ENCODE data around the gene ST7. TPM values are rescaled to one million over a fixed set of nuclear protein-coding genes. Genes with fewer than 3 reads are reported as not detected.

ST7 gene
- total and polyA plus RNA-seq, 2 experiments from 2014 or later = 9.9 to 18.3 TPM

DNA sequence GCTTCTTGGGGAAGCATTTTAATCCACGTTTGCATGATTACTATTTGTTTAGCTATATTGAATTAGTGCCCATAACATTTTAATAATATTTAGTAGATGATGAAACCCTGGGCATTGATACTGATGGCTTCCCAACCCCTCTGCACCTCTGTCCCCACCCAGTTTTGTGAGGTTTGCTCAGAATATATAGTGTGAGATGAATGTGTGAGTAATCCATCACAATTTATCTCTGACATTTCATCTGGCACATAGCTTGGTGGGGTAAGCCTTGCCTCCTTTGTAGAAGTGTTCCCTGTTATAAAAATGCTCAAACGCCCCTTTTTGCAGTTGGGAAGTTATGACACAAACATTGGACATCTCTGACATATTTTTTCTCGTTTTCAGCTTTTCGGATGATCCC lies 265.4 kb downstream of the ST7 start (continued):
- TF ChIP-seq, protein P1, sequence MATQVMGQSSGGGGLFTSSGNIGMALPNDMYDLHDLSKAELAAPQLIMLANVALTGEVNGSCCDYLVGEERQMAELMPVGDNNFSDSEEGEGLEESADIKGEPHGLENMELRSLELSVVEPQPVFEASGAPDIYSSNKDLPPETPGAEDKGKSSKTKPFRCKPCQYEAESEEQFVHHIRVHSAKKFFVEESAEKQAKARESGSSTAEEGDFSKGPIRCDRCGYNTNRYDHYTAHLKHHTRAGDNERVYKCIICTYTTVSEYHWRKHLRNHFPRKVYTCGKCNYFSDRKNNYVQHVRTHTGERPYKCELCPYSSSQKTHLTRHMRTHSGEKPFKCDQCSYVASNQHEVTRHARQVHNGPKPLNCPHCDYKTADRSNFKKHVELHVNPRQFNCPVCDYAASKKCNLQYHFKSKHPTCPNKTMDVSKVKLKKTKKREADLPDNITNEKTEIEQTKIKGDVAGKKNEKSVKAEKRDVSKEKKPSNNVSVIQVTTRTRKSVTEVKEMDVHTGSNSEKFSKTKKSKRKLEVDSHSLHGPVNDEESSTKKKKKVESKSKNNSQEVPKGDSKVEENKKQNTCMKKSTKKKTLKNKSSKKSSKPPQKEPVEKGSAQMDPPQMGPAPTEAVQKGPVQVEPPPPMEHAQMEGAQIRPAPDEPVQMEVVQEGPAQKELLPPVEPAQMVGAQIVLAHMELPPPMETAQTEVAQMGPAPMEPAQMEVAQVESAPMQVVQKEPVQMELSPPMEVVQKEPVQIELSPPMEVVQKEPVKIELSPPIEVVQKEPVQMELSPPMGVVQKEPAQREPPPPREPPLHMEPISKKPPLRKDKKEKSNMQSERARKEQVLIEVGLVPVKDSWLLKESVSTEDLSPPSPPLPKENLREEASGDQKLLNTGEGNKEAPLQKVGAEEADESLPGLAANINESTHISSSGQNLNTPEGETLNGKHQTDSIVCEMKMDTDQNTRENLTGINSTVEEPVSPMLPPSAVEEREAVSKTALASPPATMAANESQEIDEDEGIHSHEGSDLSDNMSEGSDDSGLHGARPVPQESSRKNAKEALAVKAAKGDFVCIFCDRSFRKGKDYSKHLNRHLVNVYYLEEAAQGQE (IDR thresholded peaks at IDR 0.05; ENCODE audit: unreplicated experiment) = no peak
- TF ChIP-seq STAT1 (IDR thresholded peaks at IDR 0.05; ENCODE audit: unreplicated experiment) = no peak

DNA sequence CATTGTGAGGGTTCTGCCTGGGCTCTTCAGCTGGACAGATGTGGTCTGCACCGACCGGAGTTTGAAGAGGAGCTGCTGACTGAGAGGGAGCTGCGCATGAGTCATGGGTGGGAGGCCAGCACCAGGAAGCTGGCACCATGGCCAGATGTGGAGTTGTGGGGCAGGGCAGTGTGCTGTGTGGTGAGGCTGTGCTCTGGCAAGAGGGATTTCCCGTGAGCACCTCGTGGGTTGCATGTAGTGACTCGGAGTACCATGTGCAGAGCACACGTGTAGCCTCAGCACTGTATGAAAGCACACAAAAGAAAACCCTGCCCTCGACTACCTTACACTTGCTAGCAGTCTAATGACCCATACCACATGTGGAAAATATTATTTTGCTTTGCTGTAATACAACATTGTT lies 266.2 kb downstream of the ST7 start:
- no peaks in the 10 kb centered on the region for H3K27me3 ChIP-seq (ENCODE audit: insufficient read depth)
- no peak for TF ChIP-seq JUNB (IDR thresholded peaks at IDR 0.05; ENCODE audit: unreplicated experiment)
- no peak for TF ChIP-seq EZH2phosphoT487 (IDR thresholded peaks at IDR 0.05; ENCODE audit: unreplicated experiment)
- TF ChIP-seq, protein P2, sequence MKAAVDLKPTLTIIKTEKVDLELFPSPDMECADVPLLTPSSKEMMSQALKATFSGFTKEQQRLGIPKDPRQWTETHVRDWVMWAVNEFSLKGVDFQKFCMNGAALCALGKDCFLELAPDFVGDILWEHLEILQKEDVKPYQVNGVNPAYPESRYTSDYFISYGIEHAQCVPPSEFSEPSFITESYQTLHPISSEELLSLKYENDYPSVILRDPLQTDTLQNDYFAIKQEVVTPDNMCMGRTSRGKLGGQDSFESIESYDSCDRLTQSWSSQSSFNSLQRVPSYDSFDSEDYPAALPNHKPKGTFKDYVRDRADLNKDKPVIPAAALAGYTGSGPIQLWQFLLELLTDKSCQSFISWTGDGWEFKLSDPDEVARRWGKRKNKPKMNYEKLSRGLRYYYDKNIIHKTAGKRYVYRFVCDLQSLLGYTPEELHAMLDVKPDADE (IDR thresholded peaks at IDR 0.05) = no peak
- no peak for TF ChIP-seq NANOG (IDR thresholded peaks at IDR 0.05; ENCODE audit: borderline replicate concordance)
- TF ChIP-seq, protein P3, sequence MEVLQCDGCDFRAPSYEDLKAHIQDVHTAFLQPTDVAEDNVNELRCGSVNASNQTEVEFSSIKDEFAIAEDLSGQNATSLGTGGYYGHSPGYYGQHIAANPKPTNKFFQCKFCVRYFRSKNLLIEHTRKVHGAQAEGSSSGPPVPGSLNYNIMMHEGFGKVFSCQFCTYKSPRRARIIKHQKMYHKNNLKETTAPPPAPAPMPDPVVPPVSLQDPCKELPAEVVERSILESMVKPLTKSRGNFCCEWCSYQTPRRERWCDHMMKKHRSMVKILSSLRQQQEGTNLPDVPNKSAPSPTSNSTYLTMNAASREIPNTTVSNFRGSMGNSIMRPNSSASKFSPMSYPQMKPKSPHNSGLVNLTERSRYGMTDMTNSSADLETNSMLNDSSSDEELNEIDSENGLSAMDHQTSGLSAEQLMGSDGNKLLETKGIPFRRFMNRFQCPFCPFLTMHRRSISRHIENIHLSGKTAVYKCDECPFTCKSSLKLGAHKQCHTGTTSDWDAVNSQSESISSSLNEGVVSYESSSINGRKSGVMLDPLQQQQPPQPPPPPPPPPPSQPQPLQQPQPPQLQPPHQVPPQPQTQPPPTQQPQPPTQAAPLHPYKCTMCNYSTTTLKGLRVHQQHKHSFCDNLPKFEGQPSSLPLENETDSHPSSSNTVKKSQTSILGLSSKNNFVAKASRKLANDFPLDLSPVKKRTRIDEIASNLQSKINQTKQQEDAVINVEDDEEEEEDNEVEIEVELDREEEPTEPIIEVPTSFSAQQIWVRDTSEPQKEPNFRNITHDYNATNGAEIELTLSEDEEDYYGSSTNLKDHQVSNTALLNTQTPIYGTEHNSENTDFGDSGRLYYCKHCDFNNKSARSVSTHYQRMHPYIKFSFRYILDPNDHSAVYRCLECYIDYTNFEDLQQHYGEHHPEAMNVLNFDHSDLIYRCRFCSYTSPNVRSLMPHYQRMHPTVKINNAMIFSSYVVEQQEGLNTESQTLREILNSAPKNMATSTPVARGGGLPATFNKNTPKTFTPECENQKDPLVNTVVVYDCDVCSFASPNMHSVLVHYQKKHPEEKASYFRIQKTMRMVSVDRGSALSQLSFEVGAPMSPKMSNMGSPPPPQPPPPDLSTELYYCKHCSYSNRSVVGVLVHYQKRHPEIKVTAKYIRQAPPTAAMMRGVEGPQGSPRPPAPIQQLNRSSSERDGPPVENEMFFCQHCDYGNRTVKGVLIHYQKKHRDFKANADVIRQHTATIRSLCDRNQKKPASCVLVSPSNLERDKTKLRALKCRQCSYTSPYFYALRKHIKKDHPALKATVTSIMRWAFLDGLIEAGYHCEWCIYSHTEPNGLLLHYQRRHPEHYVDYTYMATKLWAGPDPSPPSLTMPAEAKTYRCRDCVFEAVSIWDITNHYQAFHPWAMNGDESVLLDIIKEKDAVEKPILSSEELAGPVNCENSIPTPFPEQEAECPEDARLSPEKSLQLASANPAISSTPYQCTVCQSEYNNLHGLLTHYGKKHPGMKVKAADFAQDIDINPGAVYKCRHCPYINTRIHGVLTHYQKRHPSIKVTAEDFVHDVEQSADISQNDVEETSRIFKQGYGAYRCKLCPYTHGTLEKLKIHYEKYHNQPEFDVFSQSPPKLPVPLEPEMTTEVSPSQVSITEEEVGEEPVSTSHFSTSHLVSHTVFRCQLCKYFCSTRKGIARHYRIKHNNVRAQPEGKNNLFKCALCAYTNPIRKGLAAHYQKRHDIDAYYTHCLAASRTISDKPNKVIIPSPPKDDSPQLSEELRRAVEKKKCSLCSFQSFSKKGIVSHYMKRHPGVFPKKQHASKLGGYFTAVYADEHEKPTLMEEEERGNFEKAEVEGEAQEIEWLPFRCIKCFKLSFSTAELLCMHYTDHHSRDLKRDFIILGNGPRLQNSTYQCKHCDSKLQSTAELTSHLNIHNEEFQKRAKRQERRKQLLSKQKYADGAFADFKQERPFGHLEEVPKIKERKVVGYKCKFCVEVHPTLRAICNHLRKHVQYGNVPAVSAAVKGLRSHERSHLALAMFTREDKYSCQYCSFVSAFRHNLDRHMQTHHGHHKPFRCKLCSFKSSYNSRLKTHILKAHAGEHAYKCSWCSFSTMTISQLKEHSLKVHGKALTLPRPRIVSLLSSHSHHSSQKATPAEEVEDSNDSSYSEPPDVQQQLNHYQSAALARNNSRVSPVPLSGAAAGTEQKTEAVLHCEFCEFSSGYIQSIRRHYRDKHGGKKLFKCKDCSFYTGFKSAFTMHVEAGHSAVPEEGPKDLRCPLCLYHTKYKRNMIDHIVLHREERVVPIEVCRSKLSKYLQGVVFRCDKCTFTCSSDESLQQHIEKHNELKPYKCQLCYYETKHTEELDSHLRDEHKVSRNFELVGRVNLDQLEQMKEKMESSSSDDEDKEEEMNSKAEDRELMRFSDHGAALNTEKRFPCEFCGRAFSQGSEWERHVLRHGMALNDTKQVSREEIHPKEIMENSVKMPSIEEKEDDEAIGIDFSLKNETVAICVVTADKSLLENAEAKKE (CRISPR knock-in tag; IDR thresholded peaks at IDR 0.05) = no peak
- no peak for TF ChIP-seq ZNF331 (CRISPR knock-in tag; IDR thresholded peaks at IDR 0.05; ENCODE audit: low read depth)
- TF ChIP-seq, protein P1 (IDR thresholded peaks at IDR 0.05; ENCODE audit: unreplicated experiment) = no peak
- TF ChIP-seq ZNF114 (CRISPR knock-in tag; IDR thresholded peaks at IDR 0.05) = no peak
- no peak for TF ChIP-seq EZH2 (IDR thresholded peaks at IDR 0.05; ENCODE audit: low read depth, unreplicated experiment)

More for the DNA sequence above, 266.2 kb downstream of the ST7 start:
- Mint-ChIP-seq H3K27ac (no peak overlapping the region; the same call in 1 of the 2 replicates), H3K9me3 (no peaks in the 10 kb centered on the region), H3K4me3 (no peak overlapping the region), H3K27me3 (ENCODE audit: insufficient read depth, low read depth, poor library complexity) (peaks cover 2% of the 10 kb centered on the region), H3K36me3 (ENCODE audit: low read depth) (no peaks in the 10 kb centered on the region), H3K4me1 (no peaks in the 10 kb centered on the region)
- ATAC-seq = no peak
- H3K4me1 ChIP-seq (ENCODE audit: insufficient read depth) = no peaks in the 10 kb centered on the region
- no peak overlapping the region for H2AFZ ChIP-seq
- no peak for DNase-seq (ENCODE audit: low spot score)
- H3K27ac ChIP-seq (ENCODE audit: low read depth) = no peak overlapping the region
- no peaks in the 10 kb centered on the region for H3K79me2 ChIP-seq (replicated peaks; ENCODE audit: insufficient read depth)
- H3F3A ChIP-seq (replicated peaks; ENCODE audit: low read depth) = no peaks in the 10 kb centered on the region
- H3K4me2 ChIP-seq = no peak overlapping the region
- no peak overlapping the region for H3K4me3 ChIP-seq
- H4K20me1 ChIP-seq (replicated peaks; ENCODE audit: insufficient read depth) = no peaks in the 10 kb centered on the region
- 0 out of 2 replicates have a peak, but pooled peaks cover 3% of the 10 kb centered on the region for H3K9me2 ChIP-seq (ENCODE audit: insufficient read depth)
- H3K36me3 ChIP-seq (ENCODE audit: insufficient read depth) = no peaks in the 10 kb centered on the region
